ENCODE data around the gene SOCS6.

Gene SOCS6

DNA sequence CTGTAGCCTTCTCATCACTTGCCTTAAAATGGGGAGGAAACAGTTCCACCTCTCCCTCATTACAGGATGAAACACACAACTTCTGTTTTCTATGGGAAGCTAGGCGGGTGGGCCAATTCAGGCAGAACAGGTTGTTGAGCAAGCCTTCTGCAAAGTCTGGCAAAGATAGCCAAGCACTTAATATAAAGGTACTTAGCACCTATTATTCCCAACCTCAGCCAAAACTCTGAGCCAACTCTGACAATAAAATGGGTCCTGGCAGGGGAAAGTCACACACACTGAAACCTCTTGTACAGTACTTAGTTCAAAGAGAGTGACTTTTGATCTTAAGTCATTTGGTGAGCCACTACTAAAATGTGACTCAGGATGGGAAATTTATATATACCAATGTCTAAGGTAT lies 15.8 kb upstream of the SOCS6 start:
- ATAC-seq (ENCODE audit: insufficient read depth, low read depth) = no peak
- Histone ChIP-seq H3K9ac (ENCODE audit: low read depth, low read length) (no peak overlapping the region), H3K27me3 (ENCODE audit: insufficient read depth, low read length, poor library complexity) (no peaks in the 10 kb centered on the region), H2AFZ (ENCODE audit: low read depth, low read length) (no peak overlapping the region), H3K4me1 (ENCODE audit: insufficient read depth, low read length) (no peaks in the 10 kb centered on the region), H3K4me3 (ENCODE audit: low read depth in 1 of 2, low read length in 2 of 2) (no peak overlapping the region), H3K79me2 (ENCODE audit: insufficient read depth, low read length) (no peaks in the 10 kb centered on the region), H3K4me2 (ENCODE audit: insufficient read depth, low read length) (no peak overlapping the region), H3K9me3 (ENCODE audit: insufficient read depth, low read length, severe bottlenecking) (peaks cover 18% of the 10 kb centered on the region), H4K20me1 (ENCODE audit: insufficient read depth, low read length) (no peaks in the 10 kb centered on the region), H3K36me3 (ENCODE audit: insufficient read depth, low read length) (no peaks in the 10 kb centered on the region), H3K27ac (ENCODE audit: low read length) (no peak overlapping the region)
- DNase-seq = no peak
- TF ChIP-seq EZH2 (IDR thresholded peaks at IDR 0.05; ENCODE audit: borderline replicate concordance, low read depth, low read length, severe bottlenecking) = no peak
- no peak for TF ChIP-seq CTCF (IDR thresholded peaks at IDR 0.05; ENCODE audit: borderline replicate concordance, extremely low read depth, low read length, poor library complexity, severe bottlenecking)

GRCh38 chr18:70276416-70277191 lies 12.2 kb upstream of the SOCS6 start:
- Histone ChIP-seq H2AFZ (ENCODE audit: low read depth, low read length) (no peak overlapping the region), H3K4me1 (ENCODE audit: insufficient read depth, low read length) (no peaks in the 10 kb centered on the region), H3K27me3 (ENCODE audit: insufficient read depth, low read length, poor library complexity) (no peaks in the 10 kb centered on the region), H4K20me1 (ENCODE audit: insufficient read depth, low read length) (no peaks in the 10 kb centered on the region), H3K27ac (ENCODE audit: low read length) (no peak overlapping the region), H3K36me3 (ENCODE audit: insufficient read depth, low read length) (no peaks in the 10 kb centered on the region), H3K79me2 (ENCODE audit: insufficient read depth, low read length) (no peaks in the 10 kb centered on the region), H3K9ac (ENCODE audit: low read depth, low read length) (no peak overlapping the region), H3K4me3 (ENCODE audit: low read depth in 1 of 2, low read length in 2 of 2) (no peak overlapping the region), H3K4me2 (ENCODE audit: insufficient read depth, low read length) (no peak overlapping the region), H3K9me3 (ENCODE audit: insufficient read depth, low read length, severe bottlenecking) (peaks cover 12% of the 10 kb centered on the region)
- DNase-seq (no peak), ATAC-seq (ENCODE audit: insufficient read depth, low read depth) (no peak)
- TF ChIP-seq EZH2 (IDR thresholded peaks at IDR 0.05; ENCODE audit: borderline replicate concordance, low read depth, low read length, severe bottlenecking) (no peak), CTCF (IDR thresholded peaks at IDR 0.05; ENCODE audit: borderline replicate concordance, extremely low read depth, low read length, poor library complexity, severe bottlenecking) (no peak)

GRCh38 chr18:70279470-70279869 lies 9.4 kb upstream of the SOCS6 start:
- Histone ChIP-seq H3K4me3 (ENCODE audit: low read depth in 1 of 2, low read length in 2 of 2) (no peak overlapping the region), H3K36me3 (ENCODE audit: insufficient read depth, low read length) (no peaks in the 10 kb centered on the region), H3K4me2 (ENCODE audit: insufficient read depth, low read length) (no peak overlapping the region), H3K9me3 (ENCODE audit: insufficient read depth, low read length, severe bottlenecking) (no peaks in the 10 kb centered on the region), H3K79me2 (ENCODE audit: insufficient read depth, low read length) (no peaks in the 10 kb centered on the region), H3K27ac (ENCODE audit: low read length) (no peak overlapping the region), H3K27me3 (ENCODE audit: insufficient read depth, low read length, poor library complexity) (no peaks in the 10 kb centered on the region), H3K4me1 (ENCODE audit: insufficient read depth, low read length) (no peaks in the 10 kb centered on the region), H3K9ac (ENCODE audit: low read depth, low read length) (no peak overlapping the region), H2AFZ (ENCODE audit: low read depth, low read length) (no peak overlapping the region), H4K20me1 (ENCODE audit: insufficient read depth, low read length) (no peaks in the 10 kb centered on the region)
- DNase-seq (no peak), ATAC-seq (ENCODE audit: insufficient read depth, low read depth) (no peak)
- TF ChIP-seq CTCF (IDR thresholded peaks at IDR 0.05; ENCODE audit: borderline replicate concordance, extremely low read depth, low read length, poor library complexity, severe bottlenecking) (no peak), EZH2 (IDR thresholded peaks at IDR 0.05; ENCODE audit: borderline replicate concordance, low read depth, low read length, severe bottlenecking) (no peak)

Data from DND-41 (cell line).